Measurements from ENCODE around the gene FLCN. TPM values are rescaled to one million over a fixed set of nuclear protein-coding genes. Genes with fewer than 3 reads are reported as not detected.

FLCN gene
- polyA plus RNA-seq, 2 of the 4 experiments (the other 2 are of a cell fraction), result 14.2 to 25.1 TPM

- Histone ChIP-seq H3K4me1 (no peaks in the 10 kb centered on the region), H3K4me2 (no peak overlapping the region), H3K27ac (no peak overlapping the region), H3K4me3 (no peak overlapping the region), H3K9me3 (no peaks in the 10 kb centered on the region)
- no peak for FAIRE-seq
- no peak for TF ChIP-seq ZSCAN20 (CRISPR knock-in tag; IDR thresholded peaks at IDR 0.05)
- TF ChIP-seq ZC3H11A (IDR thresholded peaks at IDR 0.05), result no peak
- no peak for TF ChIP-seq HDAC2 (IDR thresholded peaks at IDR 0.05)
- TF ChIP-seq E2F6 (IDR thresholded peaks at IDR 0.05; ENCODE audit: borderline replicate concordance, low read depth), result no peak
- no peak for TF ChIP-seq NFE2L2 (conservative IDR thresholded peaks at IDR 0.05; ENCODE audit: low read length)
- TF ChIP-seq POLR2A (IDR thresholded peaks at IDR 0.05; ENCODE audit: low read length), result no peak
- ChIA-PET CTCF (interaction anchor here (1.0 kb wide), 1 partner anchor 14 kb away, joined by 3 read pairs; no protein-coding TSS in a partner anchor), POLR2A (no interaction called here)
- ATAC-seq, result peak in 1 of 2 experiments; percentile 7; a peak in 1 of 6 replicates
- DNase-seq (ENCODE audit: low read depth in 1 of 2, low spot score in 1 of 2), result no peak
- WGBS (ENCODE audit: missing lambda C conversion rate), result 92% methylated on average over 8 of the region's 8 CpGs
Measured at GRCh38 chr17:17215575-17215974, 21.4 kb downstream of the FLCN start.

- POLR2A ChIA-PET, result no interaction called here
Measured at GRCh38 chr17:17214646-17215436, 22.1 kb downstream of the FLCN start.

GRCh38 chr17:17213775-17214174 is 23.2 kb downstream of the FLCN start:
- ChIA-PET POLR2A (no interaction called here), CTCF (interaction anchor here (1.1 to 2.5 kb wide), 5 partner anchors 9 to 212 kb away, joined by 3 to 10 read pairs (median 4); no protein-coding TSS in a partner anchor)
- no peak overlapping the region for H3K4me3 ChIP-seq
- no peak for DNase-seq (ENCODE audit: low read depth in 1 of 2, low spot score in 1 of 2)
- WGBS (ENCODE audit: missing lambda C conversion rate), result 81% methylated on average over 10 of the region's 10 CpGs
- H3K4me1 ChIP-seq, result no peaks in the 10 kb centered on the region
- no peak overlapping the region for H3K4me2 ChIP-seq
- no peak for FAIRE-seq
- no peaks in the 10 kb centered on the region for H3K9me3 ChIP-seq
- no peak overlapping the region for H3K27ac ChIP-seq
- ATAC-seq, result no peak
- TF ChIP-seq HOXB5 (CRISPR knock-in tag; IDR thresholded peaks at IDR 0.05) (no peak), CBX8 (IDR thresholded peaks at IDR 0.05) (no peak), TP53 (CRISPR knock-in tag; IDR thresholded peaks at IDR 0.05) (no peak), POLR2AphosphoS2 (conservative IDR thresholded peaks at IDR 0.05; ENCODE audit: low read length) (no peak), HES2 (IDR thresholded peaks at IDR 0.05) (no peak), USF2 (IDR thresholded peaks at IDR 0.05) (no peak), RNF2 (IDR thresholded peaks at IDR 0.05; ENCODE audit: borderline replicate concordance, low read depth) (no peak), FOSB (CRISPR knock-in tag; IDR thresholded peaks at IDR 0.05) (no peak), HDAC2 (IDR thresholded peaks at IDR 0.05) (no peak), BCL3 (IDR thresholded peaks at IDR 0.05) (no peak), E2F6 (IDR thresholded peaks at IDR 0.05; ENCODE audit: borderline replicate concordance, low read depth) (no peak), RAD21 (conservative IDR thresholded peaks at IDR 0.05 in 1 of 2, IDR thresholded peaks at IDR 0.05 in 1 of 2) (no peak), NPAS2 (CRISPR knock-in tag; IDR thresholded peaks at IDR 0.05; ENCODE audit: borderline replicate concordance) (no peak), RFX5 (IDR thresholded peaks at IDR 0.05) (no peak), PHF8 (IDR thresholded peaks at IDR 0.05; ENCODE audit: borderline replicate concordance, low read depth) (no peak), HOXA7 (CRISPR knock-in tag; IDR thresholded peaks at IDR 0.05) (no peak), ZSCAN20 (CRISPR knock-in tag; IDR thresholded peaks at IDR 0.05) (no peak)

More at GRCh38 chr17:17214646-17215436, 22.1 kb downstream of the FLCN start:
- no peak for DNase-seq (ENCODE audit: low read depth in 1 of 2, low spot score in 1 of 2)
- Histone ChIP-seq H3K4me2 (no peak overlapping the region), H3K4me3 (no peak overlapping the region), H3K27ac (no peak overlapping the region), H3K4me1 (no peaks in the 10 kb centered on the region), H3K9me3 (no peaks in the 10 kb centered on the region)
- no peak for ATAC-seq
- CTCF ChIA-PET, result interaction anchor here (1.0 to 2.5 kb wide), 5 partner anchors 8 to 213 kb away, joined by 3 to 10 read pairs (median 3); no protein-coding TSS in a partner anchor
- no peak for FAIRE-seq
- TF ChIP-seq EP300 (IDR thresholded peaks at IDR 0.05), result no peak
- no peak for TF ChIP-seq MAFK (IDR thresholded peaks at IDR 0.05; ENCODE audit: partially characterized antibody)
- no peak for TF ChIP-seq HOXA7 (CRISPR knock-in tag; IDR thresholded peaks at IDR 0.05)
- no peak for TF ChIP-seq RAD21 (conservative IDR thresholded peaks at IDR 0.05 in 1 of 2, IDR thresholded peaks at IDR 0.05 in 1 of 2)
- TF ChIP-seq HES2 (IDR thresholded peaks at IDR 0.05), result no peak
- no peak for TF ChIP-seq CTCF (IDR thresholded peaks at IDR 0.05)
- 89% methylated on average over 27 of the region's 27 CpGs for WGBS (ENCODE audit: missing lambda C conversion rate)

All from A549 (cell line).